ENCODE measurements around the gene RPP25. TPM values are rescaled to one million over a fixed set of nuclear protein-coding genes. Genes with fewer than 3 reads are reported as not detected.

RPP25 gene
- total RNA-seq, 4 donors from 2014 or later: 3.3 to 12.4 (median 8.6) TPM

GRCh38 chr15:74917676-74918075 lies 38.9 kb downstream of the RPP25 start:
- TF ChIP-seq, protein P1, sequence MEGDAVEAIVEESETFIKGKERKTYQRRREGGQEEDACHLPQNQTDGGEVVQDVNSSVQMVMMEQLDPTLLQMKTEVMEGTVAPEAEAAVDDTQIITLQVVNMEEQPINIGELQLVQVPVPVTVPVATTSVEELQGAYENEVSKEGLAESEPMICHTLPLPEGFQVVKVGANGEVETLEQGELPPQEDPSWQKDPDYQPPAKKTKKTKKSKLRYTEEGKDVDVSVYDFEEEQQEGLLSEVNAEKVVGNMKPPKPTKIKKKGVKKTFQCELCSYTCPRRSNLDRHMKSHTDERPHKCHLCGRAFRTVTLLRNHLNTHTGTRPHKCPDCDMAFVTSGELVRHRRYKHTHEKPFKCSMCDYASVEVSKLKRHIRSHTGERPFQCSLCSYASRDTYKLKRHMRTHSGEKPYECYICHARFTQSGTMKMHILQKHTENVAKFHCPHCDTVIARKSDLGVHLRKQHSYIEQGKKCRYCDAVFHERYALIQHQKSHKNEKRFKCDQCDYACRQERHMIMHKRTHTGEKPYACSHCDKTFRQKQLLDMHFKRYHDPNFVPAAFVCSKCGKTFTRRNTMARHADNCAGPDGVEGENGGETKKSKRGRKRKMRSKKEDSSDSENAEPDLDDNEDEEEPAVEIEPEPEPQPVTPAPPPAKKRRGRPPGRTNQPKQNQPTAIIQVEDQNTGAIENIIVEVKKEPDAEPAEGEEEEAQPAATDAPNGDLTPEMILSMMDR (IDR thresholded peaks at IDR 0.05; ENCODE audit: low read depth): no peak

DNA sequence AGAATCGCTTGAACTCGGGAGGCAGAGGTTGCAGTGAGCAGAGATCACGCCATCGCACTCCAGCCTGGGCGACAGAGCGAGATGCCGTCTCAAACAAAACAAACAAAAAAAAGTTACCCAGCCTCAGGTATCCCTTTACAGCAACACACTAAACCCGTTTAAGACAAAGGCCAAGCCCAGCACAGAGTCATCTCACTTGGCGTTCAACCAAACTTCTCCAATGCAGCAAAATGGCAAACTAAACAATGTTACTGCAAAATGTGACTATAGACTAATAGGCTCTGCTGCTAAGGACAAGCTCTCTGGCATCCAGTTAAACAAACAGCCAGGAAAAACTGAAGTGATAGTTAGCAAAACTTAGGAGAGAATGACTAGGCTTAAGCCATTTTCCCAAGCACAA lies 43.5 kb downstream of the RPP25 start:
- TF ChIP-seq, protein P1 (IDR thresholded peaks at IDR 0.05; ENCODE audit: low read depth): no peak

GRCh38 chr15:74908635-74909034 lies 47.9 kb downstream of the RPP25 start:
- TF ChIP-seq, protein P1 (IDR thresholded peaks at IDR 0.05; ENCODE audit: low read depth): no peak

DNA sequence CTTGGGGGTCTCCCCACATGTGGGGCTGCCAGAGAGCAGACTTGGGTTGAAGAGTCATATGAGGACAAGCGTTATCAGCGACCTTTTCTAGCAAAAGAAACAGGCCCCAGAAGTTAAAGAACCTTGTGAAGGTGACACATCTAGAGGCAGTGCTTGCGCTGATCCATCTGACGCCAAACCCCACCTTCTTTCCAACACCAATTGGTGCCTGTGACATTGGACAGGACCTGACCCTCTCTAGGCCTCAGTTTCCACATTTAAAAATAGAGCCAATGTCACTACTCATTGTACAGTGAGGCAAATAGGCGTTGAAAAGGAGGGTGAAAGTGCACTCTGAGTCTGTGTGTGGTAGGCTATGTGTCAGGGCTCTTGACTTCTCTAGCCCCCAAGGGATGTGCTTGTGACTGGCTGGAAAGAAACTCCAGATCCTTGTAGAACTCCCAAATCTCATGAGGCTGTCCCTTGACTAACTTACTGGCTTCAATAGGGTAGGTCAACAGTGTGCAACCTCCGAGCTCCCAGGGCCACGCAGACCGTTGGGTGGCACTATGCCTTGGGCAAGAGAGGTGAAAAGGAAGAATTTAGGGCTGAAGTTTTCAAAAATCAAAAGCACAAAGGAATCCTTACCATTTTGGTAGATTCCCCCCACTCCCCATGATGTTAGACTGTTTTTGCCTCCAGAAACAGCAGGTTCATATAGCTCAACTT lies 49.3 kb downstream of the RPP25 start:
- TF ChIP-seq, protein P1 (IDR thresholded peaks at IDR 0.05; ENCODE audit: low read depth): no peak

DNA sequence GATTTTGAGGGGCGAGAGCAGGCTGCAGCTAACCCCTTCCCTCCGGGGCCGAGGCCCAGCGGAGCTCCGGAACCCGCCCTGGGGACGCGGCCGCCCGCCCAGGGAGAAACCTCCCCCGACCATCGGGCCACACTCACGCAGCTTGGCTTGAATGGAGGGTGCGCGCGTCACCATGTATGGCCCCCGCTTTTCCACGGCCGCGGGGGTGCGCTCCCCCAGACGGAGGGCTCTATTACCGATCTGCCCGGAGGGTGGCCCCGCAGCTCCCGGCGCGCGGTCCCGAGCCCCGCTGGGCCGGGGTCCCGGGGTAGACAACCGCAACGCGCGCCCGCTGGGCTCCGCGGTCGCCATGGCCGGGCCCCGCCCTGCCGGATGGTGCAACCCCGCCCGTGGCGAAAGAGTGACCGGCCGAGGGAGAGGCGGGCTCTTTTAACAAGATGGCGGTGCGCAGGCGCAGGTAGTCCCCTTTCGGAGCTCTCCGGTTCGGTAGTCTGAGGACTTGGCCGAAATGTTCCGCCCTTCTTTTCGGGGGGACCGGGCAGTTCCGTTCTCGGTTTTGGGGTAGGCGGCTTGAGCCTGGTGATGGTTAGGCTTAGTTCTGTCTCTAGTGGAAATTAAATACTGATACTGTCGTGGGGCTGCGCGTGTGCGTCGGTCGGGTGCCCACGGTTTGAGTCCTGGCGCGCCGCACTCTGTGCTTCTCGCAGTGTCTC lies 50.0 kb downstream of the RPP25 start, which contains the start of gene FAM219B:
FAM219B (minus strand) TSS at position 402 of the 713 bp plus-strand sequence; CDS start at position 351, 51 bp downstream.
- TF ChIP-seq, protein P1 (IDR thresholded peaks at IDR 0.05; ENCODE audit: low read depth): no peak

DNA sequence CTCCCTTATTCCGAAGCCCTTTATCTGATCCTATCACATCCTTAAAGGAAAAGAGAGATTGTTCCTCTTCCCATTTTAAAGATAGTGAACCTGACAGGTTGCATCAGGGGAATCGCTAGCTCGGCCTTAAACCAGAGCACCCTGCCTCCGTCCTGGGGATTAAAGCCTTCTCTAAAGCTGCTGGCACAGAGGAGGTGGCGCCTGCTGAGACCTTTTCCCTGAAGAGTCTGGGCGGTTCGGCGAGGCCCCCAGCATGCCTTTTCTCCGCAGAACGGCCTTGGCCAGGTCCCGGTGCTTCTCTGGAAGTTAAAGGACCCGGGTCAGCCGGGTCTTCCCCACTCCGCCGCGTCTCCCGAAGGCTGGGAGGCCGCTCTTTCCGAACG lies 50.5 kb downstream of the RPP25 start:
- TF ChIP-seq, protein P1 (IDR thresholded peaks at IDR 0.05; ENCODE audit: low read depth): no peak

Small RNAs within 50 kb of the gene (small RNA-seq; reads per million reads assigned to genes)
- 0.49 reads per million for gene RF00019

Other genes with a start within 250 kb of the RPP25 start
- gene CYP1A1, start 231.2 kb downstream of the RPP25 start, total RNA-seq: 1 to 10 TPM; 1.1 to 9.0 (median 4.2) TPM
- gene CYP1A2, start 207.9 kb downstream of the RPP25 start, total RNA-seq: not detected
- 10 to 100 TPM; 17.1 to 25.2 (median 21.9) TPM for gene CSK, start 174.7 kb downstream of the RPP25 start, total RNA-seq
- not detected for gene LMAN1L, start 143.9 kb downstream of the RPP25 start, total RNA-seq
- gene CPLX3, start 130.1 kb downstream of the RPP25 start, total RNA-seq: not detected
- gene ULK3, start 113.6 kb downstream of the RPP25 start, total RNA-seq: 10 to 100 TPM; 23.8 to 29.8 (median 28.7) TPM
- gene SCAMP2, start 83.4 kb downstream of the RPP25 start, total RNA-seq: 10 to 100 TPM; 51.1 to 82.7 (median 64.4) TPM
- gene MPI, start 66.7 kb downstream of the RPP25 start, total RNA-seq: 10 to 100 TPM; 20.2 to 39.9 (median 31.9) TPM
- gene FAM219B, start 49.9 kb downstream of the RPP25 start, total RNA-seq: 100 to 1,000 TPM in 1 of 4 donors, 10 to 100 TPM in 3; 53.3 to 102 (median 65.2) TPM
- gene COX5A, start 18.7 kb downstream of the RPP25 start, total RNA-seq: 100 to 1,000 TPM in 1 of 4 donors, 10 to 100 TPM in 3; 72.4 to 108 (median 97.1) TPM
- 1 to 10 TPM; 1.3 to 4.1 (median 2.6) TPM for gene SCAMP5, start 38.8 kb upstream of the RPP25 start, total RNA-seq
- gene PPCDC, start 66.8 kb upstream of the RPP25 start, total RNA-seq: 10 to 100 TPM; 10.5 to 20.2 (median 14.5) TPM
- gene C15orf39, start 245.1 kb upstream of the RPP25 start, total RNA-seq: 10 to 100 TPM in 1 of 4 donors, 1 to 10 TPM in 3; 7.5 to 21.3 (median 9.5) TPM